Fibroblast of the aortic adventitia (primary cell): ENCODE data around the gene ABCA2. TPM values are rescaled to one million over a fixed set of nuclear protein-coding genes. Genes with fewer than 3 reads are reported as not detected.

Experiments used
- DNase-seq: peaks from one replicate; pipeline ENCODE4 v3.0.0-alpha.2; 2010; ENCODE audit warnings: low read depth
- H3K4me3 ChIP-seq: 2 replicates; pipeline ENCODE4 v1.5.1; 2011; ENCODE audit warnings: low read depth, mild to moderate bottlenecking, control low read depth, low read length, moderate library complexity
- CTCF ChIP-seq: IDR thresholded peaks from 2 replicates; pipeline ENCODE4 v1.5.1; 2011; ENCODE audit warnings: mild to moderate bottlenecking, low read length, control low read depth, inconsistent platforms; ENCODE audit not compliant: insufficient read depth
- total RNA-seq: library from RNA; depleted of rRNA; stranded (reverse); fragments of >200 nt; gene quantifications from 2 replicates; pipeline ENCODE4 v1.2.3, GENCODE V29; 2012; ENCODE audit warnings: low replicate concordance

The ABCA2 gene
- total RNA-seq, 1 donor: 21.0 TPM

- TF ChIP-seq CTCF: no peak
- peak; percentile 32 for DNase-seq
- peak overlapping the region; percentile 56 for H3K4me3 ChIP-seq
Observed at GRCh38 chr9:136978073-136978864, 49.8 kb downstream of the ABCA2 start.

GRCh38 chr9:136977649-136978072 lies 50.4 kb downstream of the ABCA2 start:
- peak overlapping the region; percentile 56 for H3K4me3 ChIP-seq
- DNase-seq: no peak
- TF ChIP-seq CTCF: no peak

GRCh38 chr9:136977223-136977622 lies 50.8 kb downstream of the ABCA2 start, which contains the start of gene PTGDS:
Gene PTGDS (plus strand): TSS chr9:136977504. CDS start chr9:136977579, 75 bp downstream.
- TF ChIP-seq CTCF: no peak
- H3K4me3 ChIP-seq: peak within 1 kb of the TSS; percentile 56
- no peak for DNase-seq

- DNase-seq: no peak
- TF ChIP-seq CTCF: no peak
Observed at GRCh38 chr9:136975644-136976043, 52.4 kb downstream of the ABCA2 start.

GRCh38 chr9:136974817-136975535 lies 53.1 kb downstream of the ABCA2 start:
- no peak overlapping the region for H3K4me3 ChIP-seq
- no peak for DNase-seq
- TF ChIP-seq CTCF: no peak

More at GRCh38 chr9:136975644-136976043, 52.4 kb downstream of the ABCA2 start:
- H3K4me3 ChIP-seq: no peak overlapping the region

GRCh38 chr9:136973618-136974617 lies 54.1 kb downstream of the ABCA2 start:
- H3K4me3 ChIP-seq: no peak overlapping the region
- DNase-seq: no peak
- no peak for TF ChIP-seq CTCF
